Measurements from ENCODE around the gene POR.

The POR gene

GRCh38 chr7:75928568-75928914 lies 13.6 kb downstream of the POR start:
- Histone ChIP-seq H3K27ac (ENCODE audit: low read depth, low read length, poor library complexity, severe bottlenecking) (peak overlapping the region; percentile 52), H3K4me2 (ENCODE audit: low read length) (no peak overlapping the region; the same call in 1 of the 2 replicates), H3K79me2 (ENCODE audit: insufficient read depth, low read length) (no peaks in the 10 kb centered on the region), H3K9ac (ENCODE audit: low read length) (no peak overlapping the region), H2AFZ (ENCODE audit: low read length) (no peak overlapping the region), H3F3A (ENCODE audit: insufficient read depth, low read length) (no peaks in the 10 kb centered on the region), H3K4me3 (ENCODE audit: low read depth, low read length, poor library complexity, severe bottlenecking) (no peak overlapping the region), H3K4me1 (ENCODE audit: insufficient read depth, low read length, severe bottlenecking) (peaks cover 21% of the 10 kb centered on the region), H3K9me3 (ENCODE audit: low read length) (no peaks in the 10 kb centered on the region), H4K20me1 (ENCODE audit: insufficient read depth, low read length) (no peaks in the 10 kb centered on the region), H3K9me2 (ENCODE audit: low read depth, low read length) (no peaks in the 10 kb centered on the region), H3K36me3 (ENCODE audit: insufficient read depth, low read length) (no peaks in the 10 kb centered on the region), H3K27me3 (ENCODE audit: insufficient read depth, low read length) (no peaks in the 10 kb centered on the region)
- TF ChIP-seq EZH2 (IDR thresholded peaks at IDR 0.05; ENCODE audit: borderline replicate concordance, low read length) = no peak
- no peak for TF ChIP-seq CTCF (IDR thresholded peaks at IDR 0.05; ENCODE audit: low read length)

GRCh38 chr7:75931680-75932079 lies 16.7 kb downstream of the POR start:
- no peaks in the 10 kb centered on the region for H3K27me3 ChIP-seq (ENCODE audit: insufficient read depth, low read length)
- TF ChIP-seq EZH2 (IDR thresholded peaks at IDR 0.05; ENCODE audit: borderline replicate concordance, low read length) = no peak
- no peak for TF ChIP-seq CTCF (IDR thresholded peaks at IDR 0.05; ENCODE audit: low read length)
- H3K27ac ChIP-seq (ENCODE audit: low read depth, low read length, poor library complexity, severe bottlenecking) = no peak overlapping the region
- peaks cover 21% of the 10 kb centered on the region for H3K4me1 ChIP-seq (ENCODE audit: insufficient read depth, low read length, severe bottlenecking)
- no peaks in the 10 kb centered on the region for H3K9me3 ChIP-seq (ENCODE audit: low read length)
- H2AFZ ChIP-seq (ENCODE audit: low read length) = no peak overlapping the region
- no peaks in the 10 kb centered on the region for H3K79me2 ChIP-seq (ENCODE audit: insufficient read depth, low read length)
- no peak overlapping the region for H3K9ac ChIP-seq (ENCODE audit: low read length)
- H3K9me2 ChIP-seq (ENCODE audit: low read depth, low read length) = no peaks in the 10 kb centered on the region
- H3K4me2 ChIP-seq (ENCODE audit: low read length) = no peak overlapping the region
- H3F3A ChIP-seq (ENCODE audit: insufficient read depth, low read length) = no peaks in the 10 kb centered on the region
- H3K4me3 ChIP-seq (ENCODE audit: low read depth, low read length, poor library complexity, severe bottlenecking) = no peak overlapping the region
- H3K36me3 ChIP-seq (ENCODE audit: insufficient read depth, low read length) = no peaks in the 10 kb centered on the region
- H4K20me1 ChIP-seq (ENCODE audit: insufficient read depth, low read length) = no peaks in the 10 kb centered on the region

- Histone ChIP-seq H3K27ac (ENCODE audit: low read depth, low read length, poor library complexity, severe bottlenecking) (no peak overlapping the region), H3F3A (ENCODE audit: insufficient read depth, low read length) (no peaks in the 10 kb centered on the region), H4K20me1 (ENCODE audit: insufficient read depth, low read length) (no peaks in the 10 kb centered on the region), H2AFZ (ENCODE audit: low read length) (no peak overlapping the region), H3K4me3 (ENCODE audit: low read depth, low read length, poor library complexity, severe bottlenecking) (no peak overlapping the region), H3K9ac (ENCODE audit: low read length) (no peak overlapping the region), H3K4me2 (ENCODE audit: low read length) (no peak overlapping the region), H3K27me3 (ENCODE audit: insufficient read depth, low read length) (no peaks in the 10 kb centered on the region), H3K79me2 (ENCODE audit: insufficient read depth, low read length) (no peaks in the 10 kb centered on the region), H3K36me3 (ENCODE audit: insufficient read depth, low read length) (no peaks in the 10 kb centered on the region), H3K4me1 (ENCODE audit: insufficient read depth, low read length, severe bottlenecking) (no peaks in the 10 kb centered on the region), H3K9me3 (ENCODE audit: low read length) (no peaks in the 10 kb centered on the region), H3K9me2 (ENCODE audit: low read depth, low read length) (no peaks in the 10 kb centered on the region)
- TF ChIP-seq CTCF (IDR thresholded peaks at IDR 0.05; ENCODE audit: low read length) = no peak
- TF ChIP-seq EZH2 (IDR thresholded peaks at IDR 0.05; ENCODE audit: borderline replicate concordance, low read length) = no peak
Observed at GRCh38 chr7:75937958-75938786, 23.2 kb downstream of the POR start.

All from OCI-LY1 (cell line).